ENCODE results near the gene SLFN14. TPM values are rescaled to one million over a fixed set of nuclear protein-coding genes. Genes with fewer than 3 reads are reported as not detected.
"Not testable (repeated sequence)": the region's sequence is repeated elsewhere in the genome, so short reads cannot be mapped to it uniquely, and the experiment has no call there.

The SLFN14 gene
- total RNA-seq, 1 donor from 2014 or later = not detected

- DNase-seq (ENCODE audit: low read depth, low spot score) = no peak
- Mint-ChIP-seq H3K36me3 (ENCODE audit: low read depth) (no peaks in the 10 kb centered on the region), H3K4me3 (no peak overlapping the region)
Observed at GRCh38 chr17:35541434-35541833, 19.2 kb downstream of the SLFN14 start.

DNA sequence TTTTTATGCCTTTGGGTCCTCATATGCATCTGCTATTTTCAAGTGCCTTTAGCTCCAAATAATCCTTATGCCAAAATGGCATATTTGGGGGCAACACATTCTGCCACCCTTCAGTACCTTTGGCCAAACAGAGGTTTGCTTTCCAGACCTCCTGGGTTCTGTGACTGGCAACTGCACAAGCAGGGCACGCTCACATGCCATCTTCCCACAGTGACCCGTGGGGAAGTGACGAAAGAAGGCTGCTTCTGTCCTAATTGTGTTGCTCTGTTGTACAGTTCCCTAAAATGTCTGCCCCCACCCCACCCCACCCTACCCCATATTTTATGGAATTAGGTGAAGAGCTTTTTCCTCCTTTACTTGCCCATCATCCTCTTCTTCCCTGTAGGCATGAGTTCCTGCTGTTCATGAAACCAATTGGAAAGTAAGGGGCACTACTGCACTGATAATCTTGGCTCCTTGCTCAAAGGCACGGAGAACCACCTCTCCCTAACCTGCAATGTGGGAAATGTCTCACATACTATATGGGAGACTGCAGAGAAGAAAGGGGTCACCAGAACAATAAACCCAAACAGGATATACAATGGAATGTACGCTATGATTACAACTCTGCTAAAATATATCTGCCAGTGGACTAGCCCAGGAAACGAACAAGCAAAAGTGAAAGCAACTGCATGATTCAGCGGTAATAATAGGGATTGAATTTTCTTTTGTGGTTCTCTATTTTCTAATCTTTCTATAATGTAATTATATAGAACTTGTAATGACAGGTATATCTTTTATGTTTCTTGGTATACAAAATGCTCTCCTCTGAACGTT lies 19.8 kb downstream of the SLFN14 start:
- peaks cover 51% of the 10 kb centered on the region for H3K27me3 Mint-ChIP-seq (ENCODE audit: low read depth)
- DNase-seq (ENCODE audit: low read depth, low spot score) = no peak

More at GRCh38 chr17:35541434-35541833, 19.2 kb downstream of the SLFN14 start:
- TF ChIP-seq, protein P1, sequence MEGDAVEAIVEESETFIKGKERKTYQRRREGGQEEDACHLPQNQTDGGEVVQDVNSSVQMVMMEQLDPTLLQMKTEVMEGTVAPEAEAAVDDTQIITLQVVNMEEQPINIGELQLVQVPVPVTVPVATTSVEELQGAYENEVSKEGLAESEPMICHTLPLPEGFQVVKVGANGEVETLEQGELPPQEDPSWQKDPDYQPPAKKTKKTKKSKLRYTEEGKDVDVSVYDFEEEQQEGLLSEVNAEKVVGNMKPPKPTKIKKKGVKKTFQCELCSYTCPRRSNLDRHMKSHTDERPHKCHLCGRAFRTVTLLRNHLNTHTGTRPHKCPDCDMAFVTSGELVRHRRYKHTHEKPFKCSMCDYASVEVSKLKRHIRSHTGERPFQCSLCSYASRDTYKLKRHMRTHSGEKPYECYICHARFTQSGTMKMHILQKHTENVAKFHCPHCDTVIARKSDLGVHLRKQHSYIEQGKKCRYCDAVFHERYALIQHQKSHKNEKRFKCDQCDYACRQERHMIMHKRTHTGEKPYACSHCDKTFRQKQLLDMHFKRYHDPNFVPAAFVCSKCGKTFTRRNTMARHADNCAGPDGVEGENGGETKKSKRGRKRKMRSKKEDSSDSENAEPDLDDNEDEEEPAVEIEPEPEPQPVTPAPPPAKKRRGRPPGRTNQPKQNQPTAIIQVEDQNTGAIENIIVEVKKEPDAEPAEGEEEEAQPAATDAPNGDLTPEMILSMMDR (conservative IDR thresholded peaks at IDR 0.05) = no peak
- Mint-ChIP-seq H3K27me3 (ENCODE audit: low read depth) (peaks cover 52% of the 10 kb centered on the region), H3K9me3 (no peaks in the 10 kb centered on the region), H3K27ac (ENCODE audit: unreplicated experiment) (no peak overlapping the region), H3K4me1 (no peaks in the 10 kb centered on the region)

GRCh38 chr17:35539659-35540026 lies 21.0 kb downstream of the SLFN14 start:
- TF ChIP-seq, protein P1 (conservative IDR thresholded peaks at IDR 0.05) = peak; percentile 7
- Mint-ChIP-seq H3K4me3 (no peak overlapping the region), H3K27me3 (ENCODE audit: low read depth) (peaks cover 39% of the 10 kb centered on the region), H3K4me1 (no peaks in the 10 kb centered on the region), H3K27ac (ENCODE audit: unreplicated experiment) (no peak overlapping the region), H3K36me3 (ENCODE audit: low read depth) (no peaks in the 10 kb centered on the region), H3K9me3 (no peaks in the 10 kb centered on the region)
- no peak for DNase-seq (ENCODE audit: low read depth, low spot score)

More for the DNA sequence above, 19.8 kb downstream of the SLFN14 start:
- no peaks in the 10 kb centered on the region for H3K9me3 Mint-ChIP-seq
- TF ChIP-seq, protein P1 (conservative IDR thresholded peaks at IDR 0.05) = no peak
- no peaks in the 10 kb centered on the region for H3K36me3 Mint-ChIP-seq (ENCODE audit: low read depth)
- H3K4me1 Mint-ChIP-seq = no peaks in the 10 kb centered on the region
- no peak overlapping the region for H3K27ac Mint-ChIP-seq (ENCODE audit: unreplicated experiment)
- H3K4me3 Mint-ChIP-seq = no peak overlapping the region

GRCh38 chr17:35537601-35538141 lies 22.9 kb downstream of the SLFN14 start, which contains the start of gene SLFN12L:
Gene SLFN12L (minus strand): TSS chr17:35537678. CDS start chr17:35522364, 15,314 bp downstream.
- Mint-ChIP-seq H3K27ac (ENCODE audit: unreplicated experiment) (no peak within 1 kb of the TSS), H3K27me3 (ENCODE audit: low read depth) (peaks cover 23% of the 10 kb centered on the region), H3K4me1 (no peaks in the 10 kb centered on the region), H3K4me3 (no peak within 1 kb of the TSS), H3K36me3 (ENCODE audit: low read depth) (no peaks in the 10 kb centered on the region), H3K9me3 (no peaks in the 10 kb centered on the region)
- DNase-seq (ENCODE audit: low read depth, low spot score) = no peak
- TF ChIP-seq, protein P1 (conservative IDR thresholded peaks at IDR 0.05) = no peak

- TF ChIP-seq, protein P1 (conservative IDR thresholded peaks at IDR 0.05) = no peak
- no peaks in the 10 kb centered on the region for H3K36me3 Mint-ChIP-seq (ENCODE audit: low read depth)
- no peaks in the 10 kb centered on the region for H3K4me1 Mint-ChIP-seq
- no peak for DNase-seq (ENCODE audit: low read depth, low spot score)
- peaks cover 23% of the 10 kb centered on the region for H3K27me3 Mint-ChIP-seq (ENCODE audit: low read depth)
- no peak overlapping the region for H3K27ac Mint-ChIP-seq (ENCODE audit: unreplicated experiment)
- H3K9me3 Mint-ChIP-seq = no peaks in the 10 kb centered on the region
- no peak overlapping the region for H3K4me3 Mint-ChIP-seq
Observed at GRCh38 chr17:35536664-35537171, 23.9 kb downstream of the SLFN14 start.

DNA sequence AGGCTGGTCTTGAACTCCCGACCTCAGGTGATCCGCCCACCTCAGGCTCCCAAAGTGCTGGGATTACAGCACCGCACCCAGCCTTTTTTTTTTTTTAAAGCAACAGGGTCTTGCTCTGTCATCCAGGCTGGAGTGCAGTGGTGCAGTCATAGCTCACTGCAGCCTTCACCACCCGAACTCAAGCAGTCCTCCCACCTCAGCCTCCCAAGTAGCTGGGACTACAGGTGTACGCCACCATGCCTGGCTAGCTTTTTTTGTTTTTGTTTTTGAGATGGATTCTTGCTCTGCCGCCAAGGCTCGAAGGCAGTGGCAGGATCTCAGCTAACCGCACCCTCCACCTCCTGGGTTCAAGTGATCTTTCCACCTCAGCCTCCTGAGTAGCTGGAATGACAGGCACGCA lies 25.2 kb downstream of the SLFN14 start:
- not testable (repeated sequence) for H3K36me3 Mint-ChIP-seq (ENCODE audit: low read depth); H3K4me1 Mint-ChIP-seq; H3K27ac Mint-ChIP-seq (ENCODE audit: unreplicated experiment); H3K9me3 Mint-ChIP-seq; H3K4me3 Mint-ChIP-seq; DNase-seq (ENCODE audit: low read depth, low spot score)
- H3K27me3 Mint-ChIP-seq (ENCODE audit: low read depth) = peaks cover 13% of the 10 kb centered on the region

Measured in neural crest cell (in vitro differentiated cells).